Adrenal gland (tissue), 12 donors: ENCODE measurements around the gene GSKIP. TPM values are rescaled to one million over a fixed set of nuclear protein-coding genes. Genes with fewer than 3 reads are reported as not detected.

ENCODE experiments used
- DNase-seq, 7 donors: peaks; one replicate each; pipeline ENCODE4 v3.0.0-alpha.2; 2019 to 2020
- H3K27ac ChIP-seq, 5 donors: fragments of 200-600 bp; sonication (generic) in 4 of 5; 1 replicate in 3 of 5; 2 replicates in 2 of 5; pipeline versions ENCODE4 v1.5.1 to v1.8.0; 2016 to 2020; ENCODE audit warnings: mild to moderate bottlenecking in 1 of 5
- H3K27me3 ChIP-seq: fragments of 200-600 bp; 2 replicates; pipeline ENCODE4 v1.8.0; 2021
- H3K36me3 ChIP-seq, 2 donors: fragments of 200-600 bp; replicated peaks in 1 of 2; 1 replicate in 1 of 2; 2 replicates in 1 of 2; pipeline versions ENCODE4 v1.5.1 to v1.8.0; 2018 to 2022
- H3K4me1 ChIP-seq, 2 donors: fragments of 200-600 bp; replicated peaks in 1 of 2; 1 replicate in 1 of 2; 2 replicates in 1 of 2; pipeline versions ENCODE4 v1.5.1 to v1.8.0; 2018 to 2021
- H3K4me3 ChIP-seq, 4 donors: fragments of 200-600 bp; sonication (generic) in 3 of 4; one replicate each; pipeline ENCODE4 v1.5.1; 2016 to 2018
- H3K9me3 ChIP-seq, 3 donors: fragments of 200-600 bp; sonication (generic) in 1 of 3; replicated peaks in 1 of 3; 1 replicate in 2 of 3; 2 replicates in 1 of 3; pipeline versions ENCODE4 v1.5.1 to v1.8.0; 2016 to 2021
- CTCF ChIP-seq, 6 experiments: fragments of 450-650 bp in 4 of 6; fragments of 200-600 bp in 2 of 6; sonication (generic) in 1 of 6; IDR thresholded peaks; 1 replicate in 5 of 6; 2 replicates in 1 of 6; pipeline versions ENCODE4 v1.5.1 to v1.8.0; 2016 to 2021; ENCODE audit warnings: antibody characterized with exemption in 6 of 6, mild to moderate bottlenecking in 2 of 6, moderate library complexity in 1 of 6
- POLR2A ChIP-seq, 2 donors: fragments of 450-650 bp; IDR thresholded peaks; one replicate each; pipeline ENCODE4 v1.6.1; 2017; ENCODE audit warnings: antibody characterized with exemption in 2 of 2, mild to moderate bottlenecking in 2 of 2, moderate library complexity in 1 of 2
- WGBS, 4 donors: extraction: QIAGEN DNeasy Blood & Tissue Kit in 2 of 4; methylation state at CpG; one replicate each; pipeline versions ENCODE4 v1.1.5 to v1.1.7; 2013 to 2017; 5-methylcytosine and 5-hydroxymethylcytosine counted together
- intact Hi-C, 2 donors: fragments of 100-400 bp; cut with DNase I; formaldehyde crosslinking; loops; one replicate each; pipeline versions ENCODE4 v1.14.1 to v1.15.0; 2022 to 2023
- polyA plus RNA-seq, 3 donors: library from polyadenylated mRNA; stranded (reverse); fragments of 200-250 nt in 2 of 3; fragments of 350-450 nt in 1 of 3; fragmentation: Illumina TruSeq in 1 of 3; extraction: RNeasy Lipid Tissue Mini Kit (QIAGEN cat#74804) in 1 of 3; gene quantifications; one replicate each; pipeline ENCODE4 v1.2.3, GENCODE V29; 2013 to 2014
- total RNA-seq, 9 donors: library from RNA; depleted of rRNA in 4 of 9; stranded (reverse); fragments of >200 nt in 4 of 9; fragments of 120-200 nt in 1 of 9; fragmentation: NEBNext Ultra II Directional in 1 of 9; extraction: Animal tissue kit (Norgen Biotek cat#: 25700) in 1 of 9; gene quantifications; one replicate each; pipeline versions ENCODE4 v1.1.0 to v1.2.4, GENCODE V29; 2013 to 2023
- donor health status: healthy with polysubstance abuse.
- donor health status: Bipolar disorder and iron deficiency.
- donor health status: DM: yes; HTN: yes; CAD: no.
- donor health status: DM: no; HTN: no; CAD: no.
- donor health status: DM: no; HTN: no; CAD: no.
- donor health status: DM: yes; HTN: yes; CAD: no.

GSKIP gene
- total and polyA plus RNA-seq, 12 donors: 3.7 to 59.1 (median 15.0) TPM

- H3K4me1 ChIP-seq: no peaks in the 10 kb centered on the region
- TF ChIP-seq CTCF (IDR thresholded peaks at IDR 0.05) (no peak), POLR2A (IDR thresholded peaks at IDR 0.05) (no peak)
- peaks cover 0 to 19% of the 10 kb centered on the region in 2 donors for H3K36me3 ChIP-seq
- no peaks in the 10 kb centered on the region for H3K27me3 ChIP-seq
- 50 to 82% (median 71%) methylated on average over 1 of the region's 1 CpG for WGBS, 4 donors
- no peak overlapping the region for H3K4me3 ChIP-seq
- intact Hi-C loops: no loop called here
- no peaks in the 10 kb centered on the region for H3K9me3 ChIP-seq
- H3K27ac ChIP-seq: no peak overlapping the region
- no peak for DNase-seq
Measured at GRCh38 chr14:96384053-96384452, 20.7 kb downstream of the GSKIP start.

DNA sequence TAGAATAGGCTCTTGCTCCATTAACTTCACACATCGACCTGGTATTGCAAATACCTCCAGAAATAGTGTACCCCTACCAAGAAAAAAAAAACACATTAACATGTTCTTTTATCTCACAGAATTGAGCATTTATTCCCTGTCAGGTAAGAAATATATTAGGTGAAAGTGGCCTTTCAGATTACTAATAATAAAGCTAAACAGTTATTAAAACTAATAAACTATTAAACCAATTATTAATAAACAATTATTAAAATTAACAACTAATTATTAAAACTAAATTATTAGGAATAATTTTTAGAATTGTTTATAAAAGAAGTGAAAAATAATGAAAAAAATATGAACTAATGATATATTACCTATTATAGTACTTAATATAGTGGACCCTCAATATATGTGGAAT, 21.4 kb downstream of the GSKIP start:
- no peak for DNase-seq
- no peak for TF ChIP-seq POLR2A (IDR thresholded peaks at IDR 0.05)
- intact Hi-C loops: no loop called here
- no peak overlapping the region for H3K4me3 ChIP-seq
- 42 to 93% (median 84%) methylated on average over 1 of the region's 1 CpG for WGBS, 4 donors
- no peaks in the 10 kb centered on the region for H3K9me3 ChIP-seq
- no peak overlapping the region for H3K27ac ChIP-seq
- no peaks in the 10 kb centered on the region for H3K27me3 ChIP-seq
- peaks cover 0 to 19% of the 10 kb centered on the region in 2 donors for H3K36me3 ChIP-seq
- H3K4me1 ChIP-seq: no peaks in the 10 kb centered on the region

GRCh38 chr14:96385385-96385784, 22.1 kb downstream of the GSKIP start:
- 94 to 98% (median 96%) methylated on average over 3 of the region's 3 CpGs for WGBS, 4 donors
- intact Hi-C loops: no loop called here
- Histone ChIP-seq H3K36me3 (peaks cover 0 to 19% of the 10 kb centered on the region in 2 donors), H3K9me3 (no peaks in the 10 kb centered on the region), H3K4me3 (no peak overlapping the region), H3K27me3 (no peaks in the 10 kb centered on the region), H3K4me1 (no peaks in the 10 kb centered on the region), H3K27ac (no peak overlapping the region)
- TF ChIP-seq CTCF (IDR thresholded peaks at IDR 0.05): no peak
- no peak for TF ChIP-seq POLR2A (IDR thresholded peaks at IDR 0.05)
- no peak for DNase-seq

- Histone ChIP-seq H3K36me3 (peaks cover 0 to 6% of the 10 kb centered on the region in 2 donors), H3K27ac (peak overlapping the region in 3 of 5 donors; percentile 47 to 62 (median 56)), H3K9me3 (no peaks in the 10 kb centered on the region), H3K27me3 (no peaks in the 10 kb centered on the region), H3K4me3 (peak overlapping the region; percentile 1 to 73 (median 42)), H3K4me1 (peaks cover 7% of the 10 kb centered on the region in 2 donors)
- intact Hi-C loops: no loop called here
- WGBS, 4 donors: 3 to 5% (median 4%) methylated on average over 13 of the region's 13 CpGs
- no peak for DNase-seq
- TF ChIP-seq POLR2A (IDR thresholded peaks at IDR 0.05): no peak
- TF ChIP-seq CTCF (IDR thresholded peaks at IDR 0.05): no peak
Measured at GRCh38 chr14:96390965-96391292, 27.6 kb downstream of the GSKIP start.
